Aorta (tissue), 5 donors: ENCODE data around the gene NCS1. TPM values are rescaled to one million over a fixed set of nuclear protein-coding genes. Genes with fewer than 3 reads are reported as not detected.

Experiments used
- ATAC-seq: fragments of 200-7000 bp; cut with Tn5 transposase; one replicate; pipeline ENCODE4 v1.9.1; 2022; ENCODE audit warnings: moderate library complexity; ENCODE audit not compliant: low FRiP score
- DNase-seq, 2 donors: peaks; one replicate each; pipeline ENCODE4 v3.0.0-alpha.2; 2020
- H3K27ac ChIP-seq, 2 donors: one replicate each; pipeline ENCODE4 v1.5.1; 2013; ENCODE audit warnings: low read length in 2 of 2, mild to moderate bottlenecking in 2 of 2, moderate library complexity in 2 of 2, control low read depth in 1 of 2, inconsistent platforms in 1 of 2, low read depth in 1 of 2
- H3K27me3 ChIP-seq, 2 donors: one replicate each; pipeline ENCODE4 v1.6.1; 2013; ENCODE audit warnings: control low read depth in 1 of 2, low read length in 1 of 2, mild to moderate bottlenecking in 1 of 2, moderate library complexity in 1 of 2; ENCODE audit not compliant: insufficient read depth in 2 of 2, control insufficient read depth in 1 of 2
- H3K36me3 ChIP-seq, 2 donors: one replicate each; pipeline ENCODE4 v1.6.1; 2013; ENCODE audit warnings: control low read depth in 1 of 2, low read length in 1 of 2, mild to moderate bottlenecking in 1 of 2; ENCODE audit not compliant: insufficient read depth in 2 of 2, control insufficient read depth in 1 of 2
- H3K4me1 ChIP-seq, 2 donors: one replicate each; pipeline ENCODE4 v1.6.1; 2013; ENCODE audit warnings: low read length in 2 of 2, control low read depth in 1 of 2, mild to moderate bottlenecking in 1 of 2, moderate library complexity in 1 of 2; ENCODE audit not compliant: insufficient read depth in 2 of 2, control insufficient read depth in 1 of 2
- H3K4me3 ChIP-seq, 2 donors: one replicate each; pipeline ENCODE4 v1.5.1; 2013; ENCODE audit warnings: low read length in 2 of 2, control low read depth in 1 of 2, mild to moderate bottlenecking in 1 of 2
- H3K9me3 ChIP-seq: one replicate; pipeline ENCODE4 v1.6.1; 2013; ENCODE audit warnings: mild to moderate bottlenecking, low read length; ENCODE audit not compliant: control insufficient read depth
- WGBS, 2 donors: extraction: QIAGEN DNeasy Blood & Tissue Kit; methylation state at CpG; one replicate each; pipeline ENCODE4 v1.1.7; 2013; 5-methylcytosine and 5-hydroxymethylcytosine counted together
- intact Hi-C, 2 donors: fragments of 100-400 bp; cut with DNase I; formaldehyde crosslinking; loops; one replicate each; pipeline versions ENCODE4 v1.14.2 to v1.15.0; 2022
- polyA plus RNA-seq, 2 donors: library from polyadenylated mRNA; stranded (reverse); fragments of 200-250 nt; gene quantifications; one replicate each; pipeline ENCODE4 v1.2.3, GENCODE V29; 2013
- total RNA-seq, 2 donors: library from RNA; stranded (reverse); fragmentation: NEBNext Ultra II Directional; extraction: Animal tissue kit (Norgen Biotek cat#: 25700); gene quantifications; one replicate each; pipeline ENCODE4 v1.2.1, GENCODE V29; 2021
- donor health status: healthy with polysubstance abuse.
- donor health status: Bipolar disorder and iron deficiency.
- donor health status: DM: no; HTN: no; CAD: no.
- donor health status: DM: no; HTN: no; CAD: no.
- donor health status: DM: yes; HTN: yes; CAD: no.

Gene NCS1
- total and polyA plus RNA-seq, 4 donors, result 21.3 to 171 (median 47.4) TPM

- intact Hi-C loops, result no loop called here
- WGBS, 2 donors, result 88 to 91% methylated on average over 6 of the region's 6 CpGs
- no peaks in the 10 kb centered on the region for H3K9me3 ChIP-seq
- H3K27ac ChIP-seq, result peak overlapping the region in 1 of 2 donors; percentile 2
- ATAC-seq, result no peak
- no peak overlapping the region for H3K4me3 ChIP-seq
- DNase-seq, result no peak
- H3K4me1 ChIP-seq, result peaks cover 0 to 5% of the 10 kb centered on the region in 2 donors
- no peaks in the 10 kb centered on the region for H3K36me3 ChIP-seq
- no peaks in the 10 kb centered on the region for H3K27me3 ChIP-seq
These were observed 4.6 kb downstream of the NCS1 start for GRCh38 chr9:130176760-130177159.

- H3K4me1 ChIP-seq, result peaks cover 0 to 5% of the 10 kb centered on the region in 2 donors
These were observed 5.9 kb downstream of the NCS1 start for GRCh38 chr9:130177898-130178805.

DNA sequence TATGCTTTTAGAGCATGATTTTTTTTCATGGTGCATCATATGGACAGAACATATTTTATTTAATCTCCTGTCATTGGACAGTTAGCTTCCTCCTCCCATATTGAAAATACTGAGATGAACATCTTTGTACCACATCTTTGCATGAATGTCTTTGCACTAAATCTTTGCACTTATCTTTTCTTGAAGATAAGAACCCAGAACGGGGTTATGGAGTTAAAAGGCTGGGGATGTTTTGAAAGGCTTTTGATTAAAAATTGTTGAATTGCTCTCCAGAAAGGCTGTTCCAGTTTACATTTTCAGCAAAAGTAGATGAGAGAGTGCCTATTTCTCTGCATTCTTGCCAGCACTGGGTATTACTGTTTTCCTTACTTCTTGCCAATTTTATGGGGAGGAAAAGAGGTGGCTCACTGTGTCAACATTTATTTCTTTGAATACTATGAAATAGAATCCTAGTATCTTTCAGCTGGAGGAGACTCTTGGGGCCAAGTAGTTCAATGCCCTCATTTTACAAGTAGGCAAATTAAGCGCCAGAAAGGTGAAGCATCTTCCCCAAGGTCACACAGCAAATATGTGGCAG is 7.2 kb downstream of the NCS1 start:
- no peak for ATAC-seq
- Histone ChIP-seq H3K27me3 (no peaks in the 10 kb centered on the region), H3K4me3 (no peak overlapping the region), H3K4me1 (no peaks in the 10 kb centered on the region), H3K27ac (no peak overlapping the region), H3K36me3 (no peaks in the 10 kb centered on the region), H3K9me3 (no peaks in the 10 kb centered on the region)
- 26 to 32% methylated on average over 2 of the region's 2 CpGs for WGBS, 2 donors
- intact Hi-C loops, result no loop called here
- DNase-seq, result no peak

More at GRCh38 chr9:130177898-130178805, 5.9 kb downstream of the NCS1 start:
- WGBS, 2 donors, result 42 to 43% methylated on average over 20 of the region's 20 CpGs
- H3K27me3 ChIP-seq, result no peaks in the 10 kb centered on the region
- intact Hi-C loops, result no loop called here
- H3K36me3 ChIP-seq, result no peaks in the 10 kb centered on the region
- DNase-seq (no peak), ATAC-seq (no peak)
- peak overlapping the region; percentile 35 to 61 for H3K27ac ChIP-seq
- no peaks in the 10 kb centered on the region for H3K9me3 ChIP-seq
- no peak overlapping the region for H3K4me3 ChIP-seq

- 82 to 83% methylated on average over 12 of the region's 12 CpGs for WGBS, 2 donors
- Histone ChIP-seq H3K9me3 (no peaks in the 10 kb centered on the region), H3K4me1 (peaks cover 0 to under 1% of the 10 kb centered on the region in 2 donors), H3K27me3 (no peaks in the 10 kb centered on the region), H3K27ac (peak overlapping the region in 1 of 2 donors; percentile 1), H3K36me3 (no peaks in the 10 kb centered on the region), H3K4me3 (no peak overlapping the region)
- intact Hi-C loops, result no loop called here
- ATAC-seq (no peak), DNase-seq (no peak)
These were observed 8.3 kb downstream of the NCS1 start for GRCh38 chr9:130180516-130180915.

- DNase-seq (no peak), ATAC-seq (no peak)
- Histone ChIP-seq H3K27me3 (no peaks in the 10 kb centered on the region), H3K36me3 (no peaks in the 10 kb centered on the region), H3K4me1 (peaks cover 0 to 4% of the 10 kb centered on the region in 2 donors), H3K9me3 (no peaks in the 10 kb centered on the region), H3K4me3 (no peak overlapping the region), H3K27ac (peak overlapping the region in 1 of 2 donors; percentile 48)
- intact Hi-C loops, result no loop called here
- WGBS, 2 donors, result 90 to 91% methylated on average over 33 of the region's 33 CpGs
These were observed 9.6 kb downstream of the NCS1 start for GRCh38 chr9:130181678-130182380.

DNA sequence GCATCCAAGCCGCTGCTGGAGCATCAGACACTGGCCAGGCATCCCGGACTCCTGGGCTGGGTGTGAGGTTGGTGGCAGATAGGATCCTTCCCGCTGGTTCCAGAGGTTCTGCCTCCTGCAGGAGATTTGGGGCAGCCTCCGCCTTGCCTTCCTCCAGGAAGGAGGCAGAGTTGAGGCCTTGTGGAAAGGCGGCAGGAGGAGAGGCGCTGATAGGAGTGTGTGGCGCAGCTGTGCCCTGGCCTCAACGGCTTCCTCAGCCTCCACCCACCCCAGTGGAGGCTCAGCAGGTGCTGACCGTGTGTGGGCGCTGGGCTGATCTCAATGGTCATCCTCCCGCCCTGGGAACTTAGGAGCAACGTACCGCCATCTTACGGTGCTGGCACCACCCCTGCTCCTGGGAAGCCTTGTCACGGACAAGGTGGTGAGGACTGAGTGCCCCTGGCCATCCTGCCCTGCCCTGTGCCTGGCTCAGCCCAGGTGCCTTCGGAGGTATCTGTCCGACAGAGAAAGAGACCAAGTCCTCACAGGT is 10.2 kb downstream of the NCS1 start:
- ATAC-seq, result no peak
- Histone ChIP-seq H3K4me1 (peaks cover 0 to 4% of the 10 kb centered on the region in 2 donors), H3K36me3 (no peaks in the 10 kb centered on the region), H3K27ac (peak overlapping the region in 1 of 2 donors; percentile 48), H3K9me3 (no peaks in the 10 kb centered on the region), H3K27me3 (no peaks in the 10 kb centered on the region), H3K4me3 (no peak overlapping the region)
- DNase-seq, result no peak
- intact Hi-C loops, result no loop called here
- WGBS, 2 donors, result 85 to 87% methylated on average over 17 of the region's 17 CpGs

GRCh38 chr9:130183133-130183762 is 11.0 kb downstream of the NCS1 start:
- peak overlapping the region in 1 of 2 donors; percentile 48 for H3K27ac ChIP-seq
- no peak overlapping the region for H3K4me3 ChIP-seq
- WGBS, 2 donors, result 2 to 3% methylated on average over 7 of the region's 7 CpGs
- intact Hi-C loops, result no loop called here
- H3K4me1 ChIP-seq, result peaks cover 0 to 4% of the 10 kb centered on the region in 2 donors
- ATAC-seq, result peak; percentile 62
- H3K36me3 ChIP-seq, result no peaks in the 10 kb centered on the region
- no peaks in the 10 kb centered on the region for H3K9me3 ChIP-seq
- no peaks in the 10 kb centered on the region for H3K27me3 ChIP-seq
- peak; percentile 87 to 90 for DNase-seq

- no peak for ATAC-seq
- intact Hi-C loops, result no loop called here
- Histone ChIP-seq H3K9me3 (no peaks in the 10 kb centered on the region), H3K27ac (peak overlapping the region; percentile 76 to 96), H3K4me1 (peaks cover 0 to 4% of the 10 kb centered on the region in 2 donors), H3K27me3 (no peaks in the 10 kb centered on the region), H3K4me3 (no peak overlapping the region), H3K36me3 (no peaks in the 10 kb centered on the region)
- 59 to 61% methylated on average over 14 to 15 of the region's 15 CpGs for WGBS, 2 donors
- no peak for DNase-seq
These were observed 12.8 kb downstream of the NCS1 start for GRCh38 chr9:130185017-130185416.
